GM12874 (cell line): ENCODE results near the gene TTC34.

Experiments
- CTCF ChIP-seq: IDR thresholded peaks from 2 replicates; pipeline ENCODE4 v1.5.1; 2011; ENCODE audit warnings: low read depth, mild to moderate bottlenecking, control low read depth, low read length, moderate library complexity; ENCODE audit not compliant: insufficient read depth

The TTC34 gene

GRCh38 chr1:2639607-2640521 lies 161.6 kb downstream of the TTC34 start:
- no peak for TF ChIP-seq CTCF

- TF ChIP-seq CTCF, result no peak
Observed at GRCh38 chr1:2639203-2639602, 162.3 kb downstream of the TTC34 start.

- TF ChIP-seq CTCF, result no peak
Observed at GRCh38 chr1:2638466-2639115, 162.9 kb downstream of the TTC34 start.

- no peak for TF ChIP-seq CTCF
Observed at GRCh38 chr1:2637442-2638145, 163.9 kb downstream of the TTC34 start.

GRCh38 chr1:2636733-2637132 lies 164.8 kb downstream of the TTC34 start:
- TF ChIP-seq CTCF, result no peak

- no peak for TF ChIP-seq CTCF
Observed at GRCh38 chr1:2635361-2636010, 166.0 kb downstream of the TTC34 start.
